OCI-LY1 (cell line): ENCODE data around the gene LPIN3.

Experiments
- EZH2 ChIP-seq: fragments of 200-600 bp; sonication (generic), shearing (Covaris generic); IDR thresholded peaks from 2 replicates; pipeline ENCODE4 v1.8.0; 2017; ENCODE audit warnings: borderline replicate concordance, mixed run types, mild to moderate bottlenecking, antibody characterized with exemption, low read length, moderate library complexity, mixed read lengths
- TF ChIP-seq, protein P1 (sequence below): fragments of 200-600 bp; sonication (generic), shearing (Covaris generic); IDR thresholded peaks from 2 replicates; pipeline ENCODE4 v1.5.1; 2017; ENCODE audit warnings: mild to moderate bottlenecking, antibody characterized with exemption, low read length, moderate library complexity, mixed read lengths

DNA sequence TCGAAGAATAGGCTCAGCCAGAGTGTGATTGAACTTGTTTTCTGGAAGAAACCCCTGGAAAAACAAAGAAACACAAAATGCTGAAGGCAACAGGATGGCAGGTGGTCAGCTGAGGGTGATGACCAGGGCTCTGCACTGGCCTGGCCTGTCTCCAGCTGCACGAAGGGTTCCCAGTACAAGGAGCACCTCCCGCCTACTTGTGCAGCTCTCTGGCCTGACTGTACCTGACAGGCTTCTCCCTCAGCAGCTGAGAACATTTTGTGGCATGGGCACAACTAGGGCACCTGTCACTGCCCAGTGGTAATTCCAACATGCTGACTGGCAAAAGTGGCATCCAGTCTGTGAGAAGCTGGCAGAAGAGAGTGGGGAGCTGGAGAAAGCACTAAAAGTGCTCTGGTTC is 64.8 kb downstream of the LPIN3 start:
- TF ChIP-seq, protein P1, sequence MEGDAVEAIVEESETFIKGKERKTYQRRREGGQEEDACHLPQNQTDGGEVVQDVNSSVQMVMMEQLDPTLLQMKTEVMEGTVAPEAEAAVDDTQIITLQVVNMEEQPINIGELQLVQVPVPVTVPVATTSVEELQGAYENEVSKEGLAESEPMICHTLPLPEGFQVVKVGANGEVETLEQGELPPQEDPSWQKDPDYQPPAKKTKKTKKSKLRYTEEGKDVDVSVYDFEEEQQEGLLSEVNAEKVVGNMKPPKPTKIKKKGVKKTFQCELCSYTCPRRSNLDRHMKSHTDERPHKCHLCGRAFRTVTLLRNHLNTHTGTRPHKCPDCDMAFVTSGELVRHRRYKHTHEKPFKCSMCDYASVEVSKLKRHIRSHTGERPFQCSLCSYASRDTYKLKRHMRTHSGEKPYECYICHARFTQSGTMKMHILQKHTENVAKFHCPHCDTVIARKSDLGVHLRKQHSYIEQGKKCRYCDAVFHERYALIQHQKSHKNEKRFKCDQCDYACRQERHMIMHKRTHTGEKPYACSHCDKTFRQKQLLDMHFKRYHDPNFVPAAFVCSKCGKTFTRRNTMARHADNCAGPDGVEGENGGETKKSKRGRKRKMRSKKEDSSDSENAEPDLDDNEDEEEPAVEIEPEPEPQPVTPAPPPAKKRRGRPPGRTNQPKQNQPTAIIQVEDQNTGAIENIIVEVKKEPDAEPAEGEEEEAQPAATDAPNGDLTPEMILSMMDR = no peak
- no peak for TF ChIP-seq EZH2
